RWPE1 (cell line): Measurements from ENCODE around the gene GLRA2.

ENCODE experiments used
- CTCF ChIA-PET: fragments of 350-600 bp; sonication (Branson Sonifier 250); formaldehyde crosslinking; extraction: SDS; loops from one replicate; lab custom pipeline; 2021; lab: Yijun Ruan, JAX
- POLR2A ChIA-PET: fragments of 400-600 bp; formaldehyde crosslinking; extraction: SDS; loops from one replicate; lab custom pipeline; 2020; ENCODE audit warnings: antibody characterized with exemption; ENCODE audit not compliant: low non-redundant PET; lab: Yijun Ruan, JAX
- DNase-seq: peaks from one replicate; pipeline ENCODE4 v3.0.0; 2012; ENCODE audit warnings: low spot score
- H3K27ac ChIP-seq: fragments of 450-650 bp; 2 replicates; pipeline ENCODE4 v1.5.1; 2017
- CTCF ChIP-seq: fragments of 450-650 bp; conservative IDR thresholded peaks from 2 replicates; pipeline ENCODE4 v1.5.1; 2017; ENCODE audit warnings: low read depth, mild to moderate bottlenecking

Gene GLRA2

GRCh38 chrX:14504960-14505538, 24.3 kb upstream of the GLRA2 start:
- ChIA-PET POLR2A (no interaction called here), CTCF (no interaction called here)
- no peak overlapping the region for H3K27ac ChIP-seq
- TF ChIP-seq CTCF = no peak
- DNase-seq = no peak

GRCh38 chrX:14505648-14506047, 23.7 kb upstream of the GLRA2 start:
- CTCF ChIA-PET = no interaction called here

GRCh38 chrX:14506866-14507265, 22.5 kb upstream of the GLRA2 start:
- no peak for DNase-seq
- CTCF ChIA-PET = no interaction called here
- POLR2A ChIA-PET = no interaction called here
- H3K27ac ChIP-seq = no peak overlapping the region
- TF ChIP-seq CTCF = no peak

More at GRCh38 chrX:14505648-14506047, 23.7 kb upstream of the GLRA2 start:
- POLR2A ChIA-PET = no interaction called here
- H3K27ac ChIP-seq = no peak overlapping the region
- TF ChIP-seq CTCF = no peak
- DNase-seq = no peak

GRCh38 chrX:14508025-14508690, 21.2 kb upstream of the GLRA2 start:
- peak; percentile 13 for DNase-seq
- ChIA-PET CTCF (no interaction called here), POLR2A (no interaction called here)
- no peak for TF ChIP-seq CTCF
- H3K27ac ChIP-seq = no peak overlapping the region

- ChIA-PET CTCF (no interaction called here), POLR2A (no interaction called here)
- DNase-seq = no peak
- no peak overlapping the region for H3K27ac ChIP-seq
- no peak for TF ChIP-seq CTCF
Observed at GRCh38 chrX:14509325-14510057, 19.8 kb upstream of the GLRA2 start.

- TF ChIP-seq CTCF = no peak; the same call in 1 of the 2 replicates
- CTCF ChIA-PET = interaction anchor here (0.5 to 0.7 kb wide), 2 partner anchors 179 to 266 kb away, joined by 3 read pairs; no protein-coding TSS in a partner anchor
- POLR2A ChIA-PET = no interaction called here
- DNase-seq = peak; percentile 16
- H3K27ac ChIP-seq = no peak overlapping the region
Observed at GRCh38 chrX:14528629-14529289, 577 bp upstream of the GLRA2 start.
